B cell (primary cell): ENCODE data around the gene EPRS1. TPM values are rescaled to one million over a fixed set of nuclear protein-coding genes. Genes with fewer than 3 reads are reported as not detected.

Experiments used
- ATAC-seq: fragments of 200-7000 bp; cut with Tn5 transposase; one replicate; pipeline ENCODE4 v1.10.0; 2021; ENCODE audit warnings: low read depth, mild to moderate bottlenecking, moderate number of reproducible peaks, moderate library complexity
- CTCF ChIA-PET: fragments of 350-600 bp; sonication (Branson Sonifier 250); formaldehyde crosslinking; loops from one replicate; lab custom pipeline; 2021; ENCODE audit warnings: antibody characterized with exemption, inconsistent platforms; lab: Charles Lee
- POLR2A ChIA-PET: fragments of 350-600 bp; sonication (Branson Sonifier 250); formaldehyde crosslinking; loops from one replicate; lab custom pipeline; 2021; ENCODE audit warnings: antibody characterized with exemption; lab: Charles Lee
- DNase-seq: peaks from one replicate; pipeline ENCODE4 v3.0.0; 2013
- H2AFZ ChIP-seq: 2 replicates; pipeline ENCODE4 v1.6.1; 2012; ENCODE audit warnings: mild to moderate bottlenecking, low read depth, low read length; ENCODE audit not compliant: insufficient read depth, poor library complexity, severe bottlenecking
- H3K27ac ChIP-seq, 2 donors: 1 replicate in 1 of 2; 2 replicates in 1 of 2; pipeline ENCODE4 v1.5.1; 2012 to 2013; ENCODE audit warnings: low read length in 2 of 2, mild to moderate bottlenecking in 2 of 2, moderate library complexity in 1 of 2
- H3K27me3 ChIP-seq, 4 experiments: fragments of 200-600 bp in 1 of 4; sonication (generic) in 1 of 4; replicated peaks in 1 of 4; 1 replicate in 2 of 4; 2 replicates in 2 of 4; pipeline versions ENCODE4 v1.6.1 to v1.7.0; 2013 to 2016; ENCODE audit warnings: low read length in 3 of 4, mild to moderate bottlenecking in 2 of 4, mixed read lengths in 1 of 4, moderate library complexity in 1 of 4; ENCODE audit not compliant: insufficient read depth in 4 of 4, control insufficient read depth in 3 of 4; ENCODE audit errors: control extremely low read depth in 1 of 4
- H3K36me3 ChIP-seq, 2 experiments: replicated peaks in 1 of 2; 1 replicate in 1 of 2; 2 replicates in 1 of 2; pipeline versions ENCODE4 v1.6.1 to v1.7.1; 2013; ENCODE audit warnings: low read length in 1 of 2; ENCODE audit not compliant: insufficient read depth in 2 of 2, control insufficient read depth in 1 of 2; ENCODE audit errors: control extremely low read depth in 1 of 2, extremely low read depth in 1 of 2
- H3K4me1 ChIP-seq, 2 donors: fragments of 200-600 bp in 1 of 2; sonication (generic) in 1 of 2; 1 replicate in 1 of 2; 2 replicates in 1 of 2; pipeline versions ENCODE4 v1.5.1 to v1.6.1; 2013 to 2017; ENCODE audit warnings: low read length in 2 of 2; ENCODE audit not compliant: control insufficient read depth in 2 of 2, insufficient read depth in 2 of 2
- H3K4me2 ChIP-seq: replicated peaks from 2 replicates; pipeline ENCODE3; 2012; ENCODE audit warnings: mild to moderate bottlenecking, low read depth, low read length; ENCODE audit not compliant: poor library complexity, severe bottlenecking
- H3K4me3 ChIP-seq, 5 experiments: fragments of 200-600 bp in 1 of 5; sonication (generic) in 1 of 5; 1 replicate in 3 of 5; 2 replicates in 2 of 5; pipeline versions ENCODE4 v1.5.1 to v1.7.0; 2011 to 2016; ENCODE audit warnings: low read length in 4 of 5, mild to moderate bottlenecking in 4 of 5, low read depth in 2 of 5, control low read depth in 1 of 5, moderate library complexity in 1 of 5; ENCODE audit not compliant: insufficient read depth in 1 of 5; ENCODE audit errors: control extremely low read depth in 1 of 5, extremely low read depth in 1 of 5
- H3K79me2 ChIP-seq: fragments of 200-600 bp; sonication (generic); one replicate; pipeline ENCODE4 v1.6.0; 2016; ENCODE audit warnings: low read length; ENCODE audit not compliant: control insufficient read depth, insufficient read depth
- H3K9ac ChIP-seq: fragments of 200-600 bp; sonication (generic); 2 replicates; pipeline ENCODE4 v1.6.1; 2017; ENCODE audit warnings: mild to moderate bottlenecking, low read length, moderate library complexity
- H3K9me3 ChIP-seq, 3 donors: one replicate each; pipeline versions ENCODE4 v1.6.1 to v1.7.1; 2013; ENCODE audit warnings: low read length in 2 of 3; ENCODE audit not compliant: control insufficient read depth in 2 of 3, insufficient read depth in 1 of 3; ENCODE audit errors: control extremely low read depth in 1 of 3
- H4K20me1 ChIP-seq: 2 replicates; pipeline ENCODE4 v1.6.0; 2012; ENCODE audit warnings: mild to moderate bottlenecking, low read length; ENCODE audit not compliant: insufficient read depth, control insufficient read depth, poor library complexity, severe bottlenecking
- H3K27ac Mint-ChIP-seq: one replicate; pipeline ENCODE4 v1.8.0; 2021; ENCODE audit warnings: mixed read lengths
- H3K27me3 Mint-ChIP-seq: one replicate; pipeline ENCODE4 v1.8.0; 2021; ENCODE audit warnings: mixed read lengths
- H3K4me1 Mint-ChIP-seq: one replicate; pipeline ENCODE4 v1.8.0; 2021; ENCODE audit warnings: mixed read lengths
- H3K4me3 Mint-ChIP-seq: one replicate; pipeline ENCODE4 v1.8.0; 2021; ENCODE audit warnings: mixed read lengths
- H3K9me3 Mint-ChIP-seq: one replicate; pipeline ENCODE4 v1.8.0; 2022; ENCODE audit warnings: mixed read lengths; ENCODE audit not compliant: insufficient read depth
- EZH2 ChIP-seq: IDR thresholded peaks from 2 replicates; pipeline ENCODE4 v1.6.1; 2012; ENCODE audit warnings: borderline replicate concordance, low read depth, mild to moderate bottlenecking, moderate library complexity, low read length; ENCODE audit not compliant: insufficient read depth, poor library complexity, severe bottlenecking
- WGBS: methylation state at CpG from one replicate; pipeline ENCODE4 v1.1.5; 2013; ENCODE audit warnings: missing lambda C conversion rate; ENCODE audit not compliant: insufficient coverage; 5-methylcytosine and 5-hydroxymethylcytosine counted together
- intact Hi-C: fragments of 100-400 bp; cut with micrococcal nuclease; formaldehyde crosslinking; loops from one replicate; pipeline ENCODE4 v1.10.0; 2022
- polyA plus RNA-seq: library from polyadenylated mRNA; depleted of rRNA; stranded (reverse); fragments of >200 nt; gene quantifications from 2 replicates; pipeline ENCODE4 v1.2.3, GENCODE V29; 2012
- total RNA-seq, 2 donors: library from RNA; stranded (reverse); fragments of 120-200 nt in 1 of 2; gene quantifications; 1 replicate in 1 of 2; 2 replicates in 1 of 2; pipeline versions ENCODE4 v1.2.3 to v1.2.4, GENCODE V29; 2013 to 2022
- TF ChIP-seq, protein P1 (sequence below): fragments of 200-600 bp; IDR thresholded peaks from one replicate; pipeline ENCODE4 v1.8.0; 2022; ENCODE audit warnings: antibody characterized with exemption, mild to moderate bottlenecking

The EPRS1 gene
- total and polyA plus RNA-seq, 2 donors (not counting 1 experiment from before 2014, with no cell fraction given) = 17.3 to 61.7 TPM

DNA sequence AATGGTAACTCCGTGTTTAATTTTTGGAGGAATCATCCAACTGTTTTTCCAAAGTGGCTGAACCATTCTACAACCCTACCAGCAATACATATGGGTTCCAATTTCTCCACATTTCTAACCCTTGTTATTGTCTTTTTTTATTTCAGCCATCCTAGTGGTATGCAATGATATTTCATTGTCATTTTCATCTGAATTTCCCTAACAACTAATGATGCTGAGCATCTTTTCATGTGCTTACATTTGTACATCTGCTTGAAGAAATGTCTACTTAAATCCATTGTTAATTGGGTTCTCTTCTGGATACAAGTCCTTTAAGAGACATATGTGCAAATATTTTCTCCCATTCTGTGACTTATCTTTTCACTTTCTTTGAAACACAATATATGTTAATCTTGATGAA, 43.3 kb downstream of the EPRS1 start:
- Histone ChIP-seq H3K79me2 (no peaks in the 10 kb centered on the region), H3K36me3 (peaks cover 23 to 59% of the 10 kb centered on the region in 2 experiments), H2AFZ (no peak overlapping the region), H4K20me1 (no peaks in the 10 kb centered on the region), H3K4me1 (no peaks in the 10 kb centered on the region), H3K27me3 (no peaks in the 10 kb centered on the region), H3K9ac (no peak overlapping the region), H3K4me3 (no peak overlapping the region), H3K9me3 (no peaks in the 10 kb centered on the region), H3K4me2 (no peak overlapping the region), H3K27ac (no peak overlapping the region)
- H3K4me3 Mint-ChIP-seq = no peak overlapping the region
- ChIA-PET POLR2A (no interaction called here), CTCF (no interaction called here)
- no peaks in the 10 kb centered on the region for H3K27me3 Mint-ChIP-seq
- DNase-seq (no peak), ATAC-seq (no peak)
- no peaks in the 10 kb centered on the region for H3K4me1 Mint-ChIP-seq
- WGBS = no CpG with 5 or more reads among the region's 1 CpG
- TF ChIP-seq EZH2 = no peak
- TF ChIP-seq, protein P1, sequence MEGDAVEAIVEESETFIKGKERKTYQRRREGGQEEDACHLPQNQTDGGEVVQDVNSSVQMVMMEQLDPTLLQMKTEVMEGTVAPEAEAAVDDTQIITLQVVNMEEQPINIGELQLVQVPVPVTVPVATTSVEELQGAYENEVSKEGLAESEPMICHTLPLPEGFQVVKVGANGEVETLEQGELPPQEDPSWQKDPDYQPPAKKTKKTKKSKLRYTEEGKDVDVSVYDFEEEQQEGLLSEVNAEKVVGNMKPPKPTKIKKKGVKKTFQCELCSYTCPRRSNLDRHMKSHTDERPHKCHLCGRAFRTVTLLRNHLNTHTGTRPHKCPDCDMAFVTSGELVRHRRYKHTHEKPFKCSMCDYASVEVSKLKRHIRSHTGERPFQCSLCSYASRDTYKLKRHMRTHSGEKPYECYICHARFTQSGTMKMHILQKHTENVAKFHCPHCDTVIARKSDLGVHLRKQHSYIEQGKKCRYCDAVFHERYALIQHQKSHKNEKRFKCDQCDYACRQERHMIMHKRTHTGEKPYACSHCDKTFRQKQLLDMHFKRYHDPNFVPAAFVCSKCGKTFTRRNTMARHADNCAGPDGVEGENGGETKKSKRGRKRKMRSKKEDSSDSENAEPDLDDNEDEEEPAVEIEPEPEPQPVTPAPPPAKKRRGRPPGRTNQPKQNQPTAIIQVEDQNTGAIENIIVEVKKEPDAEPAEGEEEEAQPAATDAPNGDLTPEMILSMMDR = no peak
- no peak overlapping the region for H3K27ac Mint-ChIP-seq
- intact Hi-C loops = no loop called here
- H3K9me3 Mint-ChIP-seq = no peaks in the 10 kb centered on the region

DNA sequence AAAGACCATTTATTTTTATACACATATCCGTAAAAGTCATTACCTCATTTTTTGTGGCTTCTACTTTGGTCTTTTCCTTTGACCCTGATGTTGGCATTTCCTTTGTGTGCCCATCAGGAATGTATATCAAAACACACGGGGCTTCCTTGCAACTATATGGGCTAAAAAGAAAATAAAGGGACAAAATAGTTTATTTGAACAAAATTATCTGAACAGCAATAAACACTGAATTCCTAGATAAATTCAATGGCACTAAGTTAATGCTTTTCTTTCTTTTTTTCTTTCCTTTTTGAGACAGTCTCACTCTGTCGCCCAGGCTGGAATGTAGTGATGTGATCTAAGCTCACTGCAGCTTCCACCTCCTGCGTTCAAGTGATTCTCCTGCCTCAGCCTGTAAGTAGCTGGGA, 45.2 kb downstream of the EPRS1 start:
- WGBS = 100% methylated on average over 1 of the region's 4 CpGs
- H3K4me1 Mint-ChIP-seq = no peaks in the 10 kb centered on the region
- Histone ChIP-seq H3K4me2 (no peak overlapping the region), H2AFZ (no peak overlapping the region), H3K36me3 (peaks cover 23 to 61% of the 10 kb centered on the region in 2 experiments), H3K27me3 (no peaks in the 10 kb centered on the region), H3K4me3 (no peak overlapping the region), H3K9me3 (no peaks in the 10 kb centered on the region), H3K9ac (no peak overlapping the region), H3K27ac (no peak overlapping the region), H3K79me2 (no peaks in the 10 kb centered on the region), H4K20me1 (no peaks in the 10 kb centered on the region), H3K4me1 (no peaks in the 10 kb centered on the region)
- no peak overlapping the region for H3K27ac Mint-ChIP-seq
- H3K27me3 Mint-ChIP-seq = no peaks in the 10 kb centered on the region
- intact Hi-C loops = no loop called here
- POLR2A ChIA-PET = no interaction called here
- no peak for TF ChIP-seq EZH2
- TF ChIP-seq, protein P1 = no peak
- CTCF ChIA-PET = interaction anchor here (1.2 kb wide), 1 partner anchor 11 kb away, joined by 4 read pairs; no protein-coding TSS in a partner anchor
- H3K9me3 Mint-ChIP-seq = no peaks in the 10 kb centered on the region
- ATAC-seq = no peak
- no peak for DNase-seq
- no peak overlapping the region for H3K4me3 Mint-ChIP-seq
